MCF 10A (cell line): Measurements from ENCODE around the gene COL13A1. TPM values are rescaled to one million over a fixed set of nuclear protein-coding genes. Genes with fewer than 3 reads are reported as not detected.

Experiments
- BruUV-seq: library from RNA; stranded (reverse); fragments of 400-500 nt; replicated peaks from 2 replicates; lab custom pipeline; 2021; lab: Mats Ljungman, UMichigan
- CTCF ChIA-PET: fragments of 300-600 bp; sonication (Branson Sonifier 250); formaldehyde crosslinking; extraction: SDS; loops from one replicate; lab custom pipeline; 2021; ENCODE audit warnings: antibody characterized with exemption, inconsistent platforms; lab: Yijun Ruan, JAX
- POLR2A ChIA-PET: fragments of 300-600, 350-650 bp; sonication (Branson Sonifier 250); formaldehyde crosslinking; extraction: SDS; loops from one replicate; lab custom pipeline; 2020; ENCODE audit warnings: antibody characterized with exemption, inconsistent platforms; lab: Yijun Ruan, JAX
- DNase-seq: peaks from one replicate; pipeline ENCODE4 v3.0.0-alpha.2; 2018; ENCODE audit not compliant: unreplicated experiment
- H3K27ac Mint-ChIP-seq: one replicate; pipeline ENCODE4 v1.8.0; 2022; ENCODE audit warnings: mild to moderate bottlenecking, low read depth, mixed read lengths; ENCODE audit not compliant: unreplicated experiment
- H3K27me3 Mint-ChIP-seq: one replicate; pipeline ENCODE4 v1.8.0; 2022; ENCODE audit warnings: mixed read lengths; ENCODE audit not compliant: insufficient read depth, unreplicated experiment
- H3K36me3 Mint-ChIP-seq: one replicate; pipeline ENCODE4 v1.8.0; 2022; ENCODE audit warnings: mild to moderate bottlenecking, moderate library complexity, mixed read lengths; ENCODE audit not compliant: insufficient read depth, unreplicated experiment
- H3K4me1 Mint-ChIP-seq: one replicate; pipeline ENCODE4 v1.8.0; 2022; ENCODE audit warnings: mixed read lengths; ENCODE audit not compliant: insufficient read depth, unreplicated experiment
- H3K4me3 Mint-ChIP-seq: one replicate; pipeline ENCODE4 v1.8.0; 2022; ENCODE audit warnings: mild to moderate bottlenecking, moderate library complexity, mixed read lengths; ENCODE audit not compliant: unreplicated experiment
- H3K9me3 Mint-ChIP-seq: one replicate; pipeline ENCODE4 v1.8.0; 2022; ENCODE audit warnings: mixed read lengths; ENCODE audit not compliant: unreplicated experiment
- CTCF ChIP-seq: fragments of 200-600 bp; IDR thresholded peaks from one replicate; pipeline ENCODE4 v1.8.0; 2022; ENCODE audit warnings: antibody characterized with exemption, mild to moderate bottlenecking; ENCODE audit not compliant: unreplicated experiment
- intact Hi-C: fragments of 100-400 bp; cut with micrococcal nuclease; formaldehyde crosslinking; loops from 2 replicates; pipeline ENCODE4 v1.14.1; 2022
- total RNA-seq: library from RNA; stranded (reverse); gene quantifications from 2 replicates; pipeline ENCODE4 v1.2.3, GENCODE V29; 2022

The COL13A1 gene
- total RNA-seq, 1 experiment from 2014 or later = 0.47 TPM

GRCh38 chr10:69820817-69821216 lies 19.1 kb downstream of the COL13A1 start:
- Mint-ChIP-seq H3K4me3 (no peak overlapping the region), H3K9me3 (no peaks in the 10 kb centered on the region), H3K27ac (no peak overlapping the region), H3K36me3 (no peaks in the 10 kb centered on the region), H3K27me3 (no peaks in the 10 kb centered on the region), H3K4me1 (no peaks in the 10 kb centered on the region)
- CTCF ChIA-PET = interaction anchor here (0.6 to 1.0 kb wide), 3 partner anchors 41 to 181 kb away, joined by 3 to 4 read pairs (median 3); no protein-coding TSS in a partner anchor
- intact Hi-C loops = no loop called here
- POLR2A ChIA-PET = no interaction called here
- DNase-seq = no peak
- no peak for TF ChIP-seq CTCF
- no TSS peak for BruUV-seq

- H3K4me1 Mint-ChIP-seq = no peaks in the 10 kb centered on the region
- no peak overlapping the region for H3K4me3 Mint-ChIP-seq
- H3K27ac Mint-ChIP-seq = no peak overlapping the region
- ChIA-PET CTCF (no interaction called here), POLR2A (no interaction called here)
- H3K9me3 Mint-ChIP-seq = no peaks in the 10 kb centered on the region
- no peak for DNase-seq
- intact Hi-C loops = no loop called here
- H3K36me3 Mint-ChIP-seq = no peaks in the 10 kb centered on the region
- peaks cover 20% of the 10 kb centered on the region for H3K27me3 Mint-ChIP-seq
- BruUV-seq = no TSS peak
- TF ChIP-seq CTCF = no peak
Observed at GRCh38 chr10:69825604-69826003, 23.9 kb downstream of the COL13A1 start.

GRCh38 chr10:69826094-69826493 lies 24.4 kb downstream of the COL13A1 start:
- Mint-ChIP-seq H3K36me3 (no peaks in the 10 kb centered on the region), H3K27me3 (peaks cover 20% of the 10 kb centered on the region), H3K4me3 (no peak overlapping the region), H3K4me1 (no peaks in the 10 kb centered on the region), H3K27ac (no peak overlapping the region), H3K9me3 (no peaks in the 10 kb centered on the region)
- ChIA-PET CTCF (no interaction called here), POLR2A (no interaction called here)
- BruUV-seq = no TSS peak
- no peak for DNase-seq
- no peak for TF ChIP-seq CTCF
- intact Hi-C loops = no loop called here

DNA sequence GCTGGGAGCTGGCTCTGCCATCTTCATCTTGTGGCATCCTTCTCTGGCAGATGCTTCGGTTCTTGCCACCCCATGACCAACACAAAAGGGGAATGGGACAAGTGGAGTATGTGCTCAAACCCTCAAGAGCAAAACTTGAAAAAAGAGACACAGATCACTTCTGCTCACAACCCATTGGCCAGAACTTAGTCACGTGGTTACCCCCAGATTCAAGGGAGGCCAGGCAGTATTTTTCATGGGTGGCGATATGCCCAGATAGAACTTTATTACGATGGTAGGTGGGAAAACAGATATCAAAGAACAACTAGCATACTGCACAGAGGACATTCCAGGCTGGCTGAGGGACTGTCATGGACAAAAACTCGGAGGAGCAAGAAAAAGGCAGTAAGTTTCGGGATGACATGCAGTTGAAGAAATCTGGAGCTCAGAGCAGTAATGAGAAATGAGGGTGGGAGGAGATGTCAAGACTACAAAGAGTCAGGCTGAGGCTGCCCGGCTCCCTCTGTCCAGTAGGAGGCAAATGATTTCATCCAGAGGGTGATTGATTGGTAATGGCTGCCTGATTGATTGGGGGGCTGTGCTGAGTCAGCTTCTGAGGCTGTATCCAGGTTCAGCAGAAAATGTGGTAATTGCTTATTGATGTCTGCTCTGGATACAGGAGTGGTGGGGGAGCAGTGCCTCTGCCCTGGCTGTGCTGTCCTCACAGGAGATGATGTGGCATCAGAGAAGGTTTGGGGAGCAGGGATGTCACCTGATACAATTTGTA lies 25.3 kb downstream of the COL13A1 start:
- peaks cover 20% of the 10 kb centered on the region for H3K27me3 Mint-ChIP-seq
- DNase-seq = no peak
- no peak overlapping the region for H3K27ac Mint-ChIP-seq
- BruUV-seq = no TSS peak
- no peak overlapping the region for H3K4me3 Mint-ChIP-seq
- ChIA-PET CTCF (no interaction called here), POLR2A (no interaction called here)
- no peak for TF ChIP-seq CTCF
- intact Hi-C loops = no loop called here
- no peaks in the 10 kb centered on the region for H3K4me1 Mint-ChIP-seq
- no peaks in the 10 kb centered on the region for H3K36me3 Mint-ChIP-seq
- no peaks in the 10 kb centered on the region for H3K9me3 Mint-ChIP-seq
